Measurements from ENCODE around the gene DBNL.
"Not testable (repeated sequence)": the region's sequence is repeated elsewhere in the genome, so short reads cannot be mapped to it uniquely, and the experiment has no call there.

DBNL gene
- total RNA-seq = 222 to 261 (median 238) reads per million in 4 experiments

DNA sequence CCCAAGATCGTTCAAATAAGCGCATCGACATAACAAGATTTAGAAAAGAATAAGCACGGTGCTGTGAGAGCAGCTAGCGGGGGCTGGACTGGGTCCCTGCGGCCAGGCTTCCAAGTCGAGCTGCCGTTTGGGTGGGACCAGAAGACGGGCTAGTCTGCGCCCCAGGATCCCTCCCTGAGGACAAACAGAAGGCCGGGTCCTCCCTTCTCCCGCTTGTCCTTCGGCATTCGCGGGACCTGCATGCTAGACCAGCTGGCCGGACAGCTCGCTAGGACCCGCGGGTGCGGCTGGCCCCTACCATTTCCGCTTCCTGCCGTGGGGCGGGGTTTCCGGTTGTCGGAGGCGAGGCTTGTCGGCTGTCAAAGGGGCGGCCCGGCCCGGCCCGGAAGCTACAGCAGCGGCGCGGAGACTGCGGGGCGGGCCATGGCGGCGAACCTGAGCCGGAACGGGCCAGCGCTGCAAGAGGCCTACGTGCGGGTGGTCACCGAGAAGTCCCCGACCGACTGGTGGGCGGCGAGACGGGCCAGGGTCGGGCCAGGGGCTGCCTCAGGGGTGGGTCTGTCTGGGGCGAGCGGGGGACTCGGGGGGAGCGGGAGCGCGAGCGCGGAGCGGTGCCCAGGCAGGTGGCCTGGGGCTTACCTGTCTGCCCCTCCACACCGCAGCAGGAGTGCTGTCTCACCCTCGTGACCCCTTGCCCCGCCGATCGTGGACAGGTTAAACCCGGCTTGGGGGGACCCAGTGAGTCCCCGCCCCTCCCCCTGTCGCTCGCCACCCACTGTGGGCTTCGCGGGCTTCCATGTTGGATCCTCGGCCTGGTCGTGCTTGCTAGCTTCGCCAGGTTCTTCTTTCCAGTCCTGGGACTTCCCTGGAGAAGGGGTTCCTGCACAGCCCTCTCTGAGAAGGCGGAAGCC lies at the start of gene DBNL:
Gene DBNL (plus strand): TSS at position 388 of the 911 bp plus-strand sequence. CDS start 36 bp downstream, at position 424.
- DNase-seq = peak; percentile 77

DNA sequence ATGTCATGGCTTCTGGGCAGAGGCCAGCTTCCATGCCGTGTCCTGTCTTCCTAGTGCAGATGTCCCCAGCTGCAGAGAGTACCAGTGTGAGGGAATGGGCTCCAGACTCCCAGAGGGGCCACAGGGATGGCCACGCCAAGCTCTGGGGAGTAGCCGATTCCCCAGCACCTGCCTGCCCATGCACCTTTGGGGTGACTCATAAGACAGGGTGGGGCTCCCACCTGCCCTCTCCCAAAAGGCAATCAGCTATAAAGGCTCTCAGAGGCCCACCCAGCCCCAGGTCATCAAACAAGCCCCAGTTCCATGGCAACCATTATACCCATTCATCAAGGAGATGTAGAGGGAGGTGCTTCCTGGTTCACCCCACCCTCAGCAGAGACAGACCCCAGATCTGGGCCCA lies 47.0 kb upstream of the DBNL start, which contains the start of gene SPDYE1:
Gene SPDYE1 (plus strand): TSS at position 366 of the 400 bp plus-strand sequence. CDS start 2,053 bp downstream, outside the sequence.
- not testable (repeated sequence) for DNase-seq

DNA sequence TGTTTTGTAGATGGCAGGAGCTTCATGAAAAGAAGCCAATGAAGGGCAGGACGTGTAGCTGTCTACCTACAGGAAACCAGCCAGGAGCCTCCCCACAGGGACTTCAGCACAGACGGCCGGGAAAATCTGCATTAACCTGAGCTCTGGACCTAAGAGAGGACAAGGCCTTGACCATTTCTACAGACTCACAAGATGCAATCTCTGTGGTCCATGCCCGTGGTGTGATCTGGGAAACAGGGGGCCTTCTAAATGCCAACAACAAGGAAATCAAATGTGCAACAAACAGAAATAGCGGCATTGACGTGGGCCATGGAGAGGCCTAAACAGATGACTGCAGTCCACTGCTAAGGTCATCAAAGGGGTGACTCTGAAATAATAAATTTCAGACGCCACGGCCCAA lies 32.4 kb upstream of the DBNL start:
- not testable (repeated sequence) for DNase-seq

DNA sequence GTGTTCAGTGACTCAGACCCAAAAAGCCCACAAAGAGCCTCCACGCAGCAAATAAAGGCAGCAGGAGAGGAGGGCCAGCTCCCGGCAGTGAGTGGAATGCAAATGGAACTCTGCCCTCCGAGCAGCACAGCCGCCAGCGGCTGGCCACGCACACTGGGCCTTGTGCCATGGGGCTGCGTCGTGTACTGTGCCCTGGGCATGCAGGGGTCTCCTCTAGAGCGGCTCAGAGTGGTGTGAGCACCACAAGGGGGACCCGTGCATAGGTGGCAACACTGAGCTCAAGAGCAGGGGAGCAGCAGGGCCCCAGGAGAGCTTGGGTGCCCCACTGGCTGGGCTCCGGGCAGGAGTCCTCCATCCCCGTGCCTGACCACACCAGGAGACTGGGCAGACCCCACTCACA lies 29.4 kb upstream of the DBNL start:
- not testable (repeated sequence) for DNase-seq

DNA sequence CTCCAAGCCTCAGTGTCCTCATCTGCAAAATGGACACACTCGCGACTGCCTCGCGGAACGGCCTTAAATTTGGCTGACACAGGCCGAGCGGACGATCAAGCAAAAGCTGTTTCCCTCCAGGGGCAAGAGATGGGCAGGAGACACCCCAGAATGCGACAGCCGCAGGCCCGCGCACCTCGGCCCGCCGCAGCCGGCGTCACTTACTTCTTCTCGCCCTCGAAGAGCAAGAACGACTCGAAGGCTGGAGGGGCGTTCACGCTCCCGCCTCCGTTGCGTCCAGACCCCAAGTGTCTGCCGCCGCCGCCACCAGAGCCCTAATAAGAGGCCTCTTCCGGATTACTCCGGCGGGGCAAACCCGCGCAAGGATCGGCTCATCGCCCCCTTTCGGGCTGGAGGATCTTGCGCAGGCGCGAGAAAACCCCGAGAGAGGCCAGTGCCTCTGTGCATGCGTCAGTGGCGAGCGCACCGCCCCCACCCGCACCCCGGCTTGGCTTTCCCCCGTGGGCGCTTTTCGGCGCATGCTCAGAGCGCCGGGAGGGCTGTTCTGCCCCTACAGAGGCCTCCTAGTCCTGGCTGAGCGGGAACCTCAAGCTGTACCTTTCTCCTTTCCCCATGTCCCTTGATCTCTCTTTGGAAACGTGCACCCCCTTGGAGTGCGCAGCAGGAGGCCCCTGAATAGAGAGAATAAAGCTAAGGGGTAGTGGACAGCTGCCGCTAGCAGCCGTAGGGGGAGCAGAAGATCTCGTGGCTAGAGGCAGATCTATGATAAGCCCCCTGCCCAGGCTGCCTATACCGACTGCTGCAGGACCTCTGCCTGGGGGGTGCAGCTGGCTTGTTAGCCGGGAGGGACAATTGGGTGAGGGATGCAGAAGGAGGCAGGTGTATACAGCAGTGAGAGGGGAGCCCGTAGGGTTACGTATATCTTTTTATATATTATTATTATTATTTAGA lies 25.4 kb upstream of the DBNL start:
- DNase-seq = peak; percentile 99

DNA sequence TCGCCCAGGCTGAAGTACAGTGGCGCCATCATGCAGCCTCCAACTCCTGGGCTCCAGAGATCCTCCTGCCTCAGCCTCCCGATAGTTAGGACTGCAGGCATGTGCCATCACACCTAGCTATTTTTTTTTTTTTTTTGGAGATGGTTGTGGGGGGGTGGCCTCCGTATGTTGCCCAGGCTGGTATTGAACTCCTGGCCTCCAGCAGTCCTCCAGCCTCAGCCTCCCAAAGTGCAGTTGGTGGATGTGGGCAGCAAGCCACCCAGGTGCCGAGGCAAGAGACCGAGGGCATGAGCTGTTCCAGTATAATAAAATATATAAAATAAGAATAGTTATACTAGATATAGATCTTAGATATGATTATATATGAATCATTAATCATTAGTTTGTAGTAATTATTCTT lies 24.7 kb upstream of the DBNL start:
- not testable (repeated sequence) for DNase-seq

DNA sequence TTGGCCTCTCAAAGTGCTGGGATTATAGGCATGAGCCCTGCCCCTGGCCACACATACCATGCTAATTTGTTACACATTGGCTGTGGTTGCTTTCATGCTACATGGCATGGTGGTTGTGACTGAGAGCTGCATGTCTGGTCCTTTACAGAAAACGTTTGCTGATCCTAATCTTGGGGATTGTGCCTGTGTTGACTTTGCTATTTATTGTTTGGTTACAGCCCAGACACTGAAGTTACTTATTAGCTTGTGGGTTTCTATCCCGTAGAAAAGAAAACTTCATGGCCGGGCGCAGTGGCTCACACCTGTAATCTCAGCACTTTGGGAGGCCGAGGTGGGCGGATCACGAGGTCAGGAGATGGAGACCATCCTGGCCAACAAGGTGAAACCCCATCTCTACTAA lies 22.4 kb upstream of the DBNL start:
- not testable (repeated sequence) for DNase-seq

DNA sequence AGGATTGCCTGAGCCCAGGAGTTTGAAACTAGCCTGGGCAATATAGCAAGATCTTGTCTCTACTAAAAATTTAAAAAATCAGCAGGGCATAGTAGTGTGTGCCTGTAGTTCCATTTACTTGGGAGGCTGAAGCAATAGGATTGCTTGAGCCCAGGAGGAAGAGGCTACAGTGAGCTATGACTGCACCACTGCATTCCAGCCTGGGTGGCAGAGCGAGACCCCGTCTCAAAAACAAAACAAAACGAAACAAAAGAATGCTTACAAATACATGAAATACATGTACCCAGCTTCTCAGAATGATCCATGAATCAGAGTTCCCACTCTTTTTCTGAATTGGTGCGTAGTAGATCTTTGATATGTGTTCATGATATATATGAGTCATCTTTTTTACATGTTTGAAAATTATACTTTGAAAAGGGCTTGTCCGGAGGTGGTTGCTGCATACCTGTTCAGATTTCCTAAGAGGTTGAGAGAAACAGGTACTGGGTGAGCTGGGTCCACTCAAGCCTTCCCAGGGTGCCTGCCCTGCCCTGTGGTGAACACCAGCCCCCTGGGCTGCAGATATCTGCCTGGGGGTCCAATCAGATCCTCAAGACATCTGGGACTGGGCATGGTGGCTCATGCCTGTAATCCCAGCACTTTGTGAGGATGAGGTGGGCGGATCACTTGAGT lies 21.6 kb upstream of the DBNL start:
- not testable (repeated sequence) for DNase-seq

DNA sequence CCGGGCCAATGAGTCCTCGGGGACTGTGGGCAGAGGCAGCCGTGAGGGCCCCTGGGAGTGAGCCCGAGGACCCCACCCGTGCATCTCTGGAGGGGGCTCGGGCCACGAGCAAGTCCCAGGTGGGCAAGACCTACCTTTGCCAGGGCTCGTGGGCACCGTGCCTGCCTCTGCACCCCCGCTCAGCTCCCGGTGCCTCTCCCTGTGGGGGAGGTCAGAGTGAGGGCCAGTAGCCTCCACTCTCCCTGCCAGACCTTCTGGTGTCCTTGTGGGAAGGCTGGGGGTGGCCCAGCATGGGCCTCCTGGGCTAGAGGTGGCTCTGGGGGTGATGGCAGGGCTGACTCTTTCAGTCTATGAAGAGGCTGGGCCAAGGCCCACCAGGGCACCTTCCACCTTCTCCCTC lies 15.1 kb upstream of the DBNL start:
- DNase-seq = not testable (repeated sequence)

DNA sequence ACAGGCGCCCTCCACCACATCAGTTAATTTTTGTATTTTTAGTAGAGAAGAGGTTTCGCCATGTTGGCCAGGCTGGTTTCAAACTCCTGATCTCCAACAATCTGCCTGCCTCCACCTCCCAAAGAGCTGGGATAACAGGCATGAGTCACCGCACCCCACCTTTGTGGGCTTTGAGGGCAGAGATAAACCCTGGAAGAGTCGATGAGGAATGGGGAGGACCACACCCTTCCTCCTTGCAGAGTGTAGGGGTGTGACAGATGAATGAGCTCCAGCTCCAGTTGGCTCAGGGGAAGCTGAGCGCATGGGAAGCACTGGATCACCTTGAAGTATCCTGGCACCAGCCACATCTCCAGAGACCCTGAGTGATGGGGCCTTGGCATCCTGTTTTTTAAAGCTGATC lies 14.5 kb upstream of the DBNL start:
- DNase-seq = not testable (repeated sequence)

DNA sequence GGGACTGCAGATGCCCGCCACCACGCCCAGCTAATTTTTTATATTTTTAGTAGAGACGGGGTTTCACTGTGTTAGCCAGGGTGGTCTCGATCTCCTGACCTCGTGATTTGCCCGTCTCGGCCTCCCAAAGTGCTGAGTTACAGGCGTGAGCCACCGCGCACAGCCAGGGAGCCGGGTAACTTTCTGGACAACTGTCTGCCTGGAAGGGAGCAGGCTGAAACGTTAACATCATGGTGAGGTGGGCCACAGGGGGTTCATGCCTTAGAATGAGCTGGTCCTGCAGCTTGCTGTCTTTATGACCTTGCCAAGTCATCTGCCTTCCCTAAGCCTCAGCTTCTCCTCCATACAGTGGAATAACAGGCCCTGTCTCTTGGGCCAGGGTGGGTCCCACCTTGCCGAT lies 13.2 kb upstream of the DBNL start:
- not testable (repeated sequence) for DNase-seq

DNA sequence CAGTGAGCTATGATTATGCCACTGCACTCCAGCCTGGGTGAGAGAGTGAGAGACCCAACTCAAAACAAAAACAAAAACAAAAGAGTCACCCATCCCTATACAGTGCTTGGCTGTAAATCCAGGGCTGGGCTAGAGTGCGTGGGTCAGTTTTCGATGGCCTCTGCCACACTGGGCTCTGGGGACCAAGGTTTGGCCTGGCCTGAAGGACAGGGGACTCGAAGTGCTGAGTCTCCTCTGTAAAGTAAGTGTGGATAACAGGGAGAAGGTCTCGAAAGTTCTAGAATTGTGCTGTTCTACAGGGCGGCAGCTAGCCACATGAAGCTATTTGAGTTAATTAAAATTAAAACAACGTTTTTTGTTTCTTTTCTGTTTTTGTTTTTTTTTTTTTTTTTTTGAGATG lies 12.5 kb upstream of the DBNL start:
- not testable (repeated sequence) for DNase-seq

DNA sequence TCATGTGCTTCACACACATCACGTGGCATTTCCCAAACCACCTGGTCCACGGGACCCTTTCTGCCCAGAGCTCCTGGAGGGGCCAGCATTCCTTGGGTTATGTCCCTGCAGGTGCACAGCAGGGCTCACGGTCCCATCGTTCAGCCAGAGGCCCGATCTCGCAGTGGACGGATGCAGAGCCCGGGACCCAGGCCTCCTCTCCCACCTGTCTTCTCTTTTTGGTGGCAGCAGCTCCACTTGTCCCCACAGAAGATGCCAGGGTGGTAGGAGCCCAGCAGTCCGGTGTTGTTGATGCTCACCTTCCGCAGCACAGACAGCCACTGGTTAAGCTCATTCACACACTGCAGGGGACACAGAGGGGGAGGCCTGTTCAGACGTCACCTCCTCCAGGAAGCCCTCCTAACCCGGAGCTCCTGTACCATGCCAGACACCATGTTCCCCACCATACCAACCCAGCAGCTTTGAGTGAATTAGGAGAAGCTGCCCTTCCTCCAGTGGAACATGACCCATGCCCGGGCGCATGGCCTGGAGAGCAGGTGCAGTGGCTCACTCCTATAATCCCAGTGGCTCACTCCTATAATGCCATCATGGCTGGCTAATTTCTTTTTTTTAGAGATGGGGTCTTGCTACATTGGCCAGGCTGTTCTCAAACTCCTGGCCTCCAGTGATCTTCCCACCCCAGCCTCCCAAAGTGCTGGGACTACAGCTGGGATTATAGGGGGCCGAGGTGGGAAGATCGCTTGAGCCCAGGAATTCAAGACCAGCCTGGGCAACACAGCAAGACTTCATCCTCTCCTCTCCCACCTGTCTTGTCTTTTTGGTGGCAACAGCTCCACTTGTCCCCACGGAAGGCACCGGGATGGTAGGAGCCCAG lies 10.3 kb upstream of the DBNL start:
- not testable (repeated sequence) for DNase-seq

DNA sequence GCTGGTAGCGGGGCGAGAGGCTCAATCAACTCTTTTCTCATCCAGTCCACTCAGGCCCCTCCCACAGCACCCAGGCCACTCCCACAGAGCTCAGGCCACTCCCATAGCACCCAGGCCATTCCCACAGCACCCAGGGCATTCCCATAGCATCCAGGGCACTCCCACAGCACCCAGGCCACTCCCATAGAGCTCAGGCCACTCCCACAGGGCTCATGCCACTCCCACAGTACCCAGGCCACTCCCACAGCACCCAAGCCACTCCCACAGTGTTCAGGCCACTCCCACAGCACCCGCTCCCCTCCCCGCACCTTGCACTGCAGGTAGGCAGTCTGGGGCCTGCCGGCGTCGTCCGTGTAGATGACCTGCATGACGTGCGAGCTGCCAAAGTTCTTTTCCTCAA lies 8.1 kb upstream of the DBNL start:
- DNase-seq = peak; percentile 52

DNA sequence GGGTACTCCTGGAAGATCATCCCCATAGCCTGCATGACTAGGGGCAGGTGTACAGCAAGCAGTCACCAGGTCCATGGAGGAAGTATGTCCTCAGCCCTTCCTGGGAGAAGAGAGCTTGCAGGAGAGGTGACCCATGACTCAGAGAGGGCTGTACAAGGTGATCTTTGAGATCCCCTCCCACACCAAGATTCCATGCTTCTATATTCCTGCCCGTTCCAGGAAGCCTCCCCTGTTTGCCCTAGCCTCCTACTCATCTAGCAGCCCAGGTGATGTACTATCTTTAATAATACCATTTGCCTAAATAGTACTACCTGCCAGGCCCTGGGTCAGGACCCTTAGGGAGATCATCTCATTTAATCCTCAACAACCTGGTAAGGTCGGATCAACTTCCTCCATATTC lies 6.6 kb upstream of the DBNL start:
- not testable (repeated sequence) for DNase-seq

DNA sequence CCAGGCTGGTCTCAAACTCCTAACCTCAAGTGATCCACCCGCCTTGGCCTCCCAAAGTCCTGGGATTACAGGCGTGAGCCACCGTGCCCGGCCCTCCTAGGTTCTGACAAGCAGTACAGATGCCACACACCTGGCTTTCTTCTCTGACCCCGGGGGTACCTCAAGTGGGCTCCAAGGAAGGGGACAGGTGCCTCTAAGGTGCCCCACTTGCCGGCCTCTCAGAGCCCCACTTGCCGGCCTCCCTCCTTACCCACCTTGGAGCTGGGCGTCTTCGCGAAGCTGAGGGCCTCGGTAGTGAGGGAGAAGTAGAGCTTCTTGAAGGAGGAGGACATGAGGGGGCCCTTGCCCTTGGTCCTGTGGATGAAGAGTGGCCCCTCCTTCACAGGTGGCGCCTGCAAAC lies 5.9 kb upstream of the DBNL start:
- DNase-seq = not testable (repeated sequence)

DNA sequence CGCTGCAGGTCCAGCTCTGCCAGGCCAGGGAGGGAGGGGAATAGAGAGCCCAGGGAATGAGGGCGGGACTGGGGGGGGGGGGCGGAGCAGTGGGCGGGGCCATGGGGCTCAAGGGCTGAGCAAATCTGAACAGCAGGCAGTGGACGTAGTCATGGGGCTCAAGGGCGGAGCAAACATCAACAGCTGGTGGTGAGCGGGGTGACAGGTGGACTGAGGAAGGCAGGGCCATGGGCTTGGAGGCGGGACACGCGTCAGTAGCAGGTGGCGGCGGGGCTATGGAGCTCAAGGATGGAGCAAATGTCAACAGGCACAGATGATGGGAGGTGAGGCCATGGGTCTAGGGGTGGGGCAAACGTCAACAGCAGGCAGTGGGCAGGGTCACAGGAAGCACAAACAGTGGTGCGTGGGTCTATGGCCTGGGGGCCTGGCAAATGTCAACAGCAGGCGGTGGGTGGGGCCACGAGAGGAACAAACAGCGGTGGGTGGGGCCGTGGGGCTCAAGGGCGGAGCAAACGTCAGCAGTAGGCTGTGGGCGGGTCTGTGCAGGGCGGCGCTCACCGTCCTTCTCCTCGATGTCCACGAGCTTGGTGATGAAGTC lies 5.4 kb upstream of the DBNL start:
- peak; percentile 69 for DNase-seq

DNA sequence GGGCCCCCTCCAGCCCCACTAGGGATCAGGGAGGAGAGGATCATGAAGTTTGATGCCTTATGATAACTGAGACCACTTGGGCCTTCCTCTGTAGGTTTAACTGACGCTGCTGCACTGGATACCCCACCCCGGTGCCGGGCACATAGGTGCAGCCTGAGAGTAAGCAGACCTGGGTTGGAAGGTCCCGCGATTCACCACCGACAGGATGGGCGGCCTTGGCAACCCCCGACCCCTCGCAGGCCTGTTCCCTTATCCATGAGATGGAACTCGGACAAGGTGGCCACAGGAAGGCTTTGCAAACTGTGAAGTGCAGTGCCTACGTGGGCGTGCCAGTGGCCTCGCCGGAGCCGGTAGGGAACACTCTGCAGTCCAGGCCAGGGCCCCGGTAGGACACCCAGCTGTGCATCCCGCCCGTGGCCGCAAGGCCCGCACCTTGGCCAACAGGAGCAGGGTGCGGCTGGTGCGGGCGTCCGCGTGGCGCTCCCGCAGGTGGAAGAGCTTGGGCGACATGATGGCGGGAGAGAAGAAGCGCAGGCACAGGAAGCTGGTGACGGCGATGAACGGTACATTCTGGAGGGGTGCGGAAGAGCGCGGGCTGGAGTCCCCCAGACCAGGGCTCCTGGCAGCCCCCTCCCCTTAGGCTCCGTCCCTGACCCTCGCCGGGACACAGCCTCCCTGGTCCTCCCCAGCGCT lies 4.6 kb upstream of the DBNL start:
- DNase-seq = not testable (repeated sequence)

DNA sequence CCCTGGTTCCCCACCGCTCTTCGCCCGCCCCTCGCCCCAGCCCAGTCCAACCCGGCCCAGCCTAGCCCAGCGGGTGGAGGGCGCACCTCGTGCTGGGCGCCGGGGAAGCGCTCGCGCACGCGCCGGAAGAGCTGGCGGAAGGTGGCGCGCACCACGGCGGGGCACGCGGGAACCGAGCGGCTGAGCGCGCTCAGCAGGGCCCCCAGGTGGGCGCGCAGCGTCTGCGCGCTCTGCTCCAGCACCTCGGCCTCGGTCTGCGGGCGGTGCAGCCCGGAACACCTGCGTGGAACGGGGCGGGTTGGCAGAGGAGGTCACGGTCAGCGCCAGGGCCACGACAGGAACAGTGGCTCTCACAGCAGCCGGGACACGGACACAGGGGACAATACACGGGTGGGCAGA lies 4.0 kb upstream of the DBNL start:
- DNase-seq = peak; percentile 40

DNA sequence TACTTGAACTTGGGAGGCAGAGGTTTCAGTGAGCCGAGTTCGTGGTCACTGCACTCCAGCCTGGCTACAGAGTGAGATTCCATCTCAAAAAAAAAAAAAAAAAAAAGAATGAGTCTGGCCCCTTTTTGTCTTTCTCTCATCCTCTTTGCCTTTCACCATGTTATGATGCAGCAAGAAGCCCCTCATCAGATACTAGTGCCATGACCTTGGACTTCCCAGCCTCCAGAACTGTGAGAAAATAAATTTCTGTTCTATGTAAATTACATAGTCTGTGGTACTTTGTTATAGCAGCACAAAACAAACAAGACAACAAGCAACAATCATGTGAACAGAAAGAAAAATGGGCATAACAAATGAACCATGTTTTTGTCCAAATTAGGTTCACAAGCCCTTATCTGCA lies 2.3 kb upstream of the DBNL start:
- DNase-seq = no peak
